HepG2 (cell line): ENCODE data around the gene BCAS3. TPM values are rescaled to one million over a fixed set of nuclear protein-coding genes. Genes with fewer than 3 reads are reported as not detected.

Experiments
- ATAC-seq: fragments of 200-7000 bp; cut with Tn5 transposase; 3 replicates; pipeline ENCODE4 v1.9.1; 2020; ENCODE audit warnings: mild to moderate bottlenecking, moderate library complexity
- BruUV-seq: library from RNA; stranded (reverse); fragments of 400-500 nt; replicated peaks from 2 replicates; lab custom pipeline; 2021; lab: Mats Ljungman, UMichigan
- CTCF ChIA-PET: fragments of 300-600 bp; formaldehyde crosslinking; extraction: SDS; loops from one replicate; lab custom pipeline; 2021; ENCODE audit warnings: low total read pairs, inconsistent platforms, low intra/inter-chr PET ratio; lab: Yijun Ruan, JAX
- POLR2A ChIA-PET: fragments of 350-600 bp; sonication (Branson Sonifier 250); formaldehyde crosslinking; loops from one replicate; lab custom pipeline; 2020; ENCODE audit warnings: antibody characterized with exemption, inconsistent platforms; lab: Yijun Ruan, JAX
- DNase-seq: peaks from one replicate; pipeline ENCODE4 v3.0.0-alpha.2; 2015; ENCODE audit warnings: low spot score
- FAIRE-seq: peaks from 3 replicates; lab custom pipeline; 2011; peaks lifted over from hg19 to GRCh38; lab: Jason Lieb, UNC
- H2AFZ ChIP-seq: one replicate; pipeline ENCODE4 v1.6.1; 2011; ENCODE audit warnings: low read length, inconsistent platforms
- H3K27ac ChIP-seq: fragments of 300-600 bp; 3 replicates; pipeline ENCODE4 v1.8.0; 2011; ENCODE audit warnings: mixed run types, mild to moderate bottlenecking, mixed read lengths, low read length, inconsistent platforms; ENCODE audit not compliant: insufficient read depth; ENCODE audit errors: extremely low read length
- H3K27me3 ChIP-seq, 2 experiments: fragments of 200-600 bp in 1 of 2; 2 replicates in 1 of 2; 3 replicates in 1 of 2; pipeline versions ENCODE4 v1.6.0 to v1.8.0; 2011; ENCODE audit warnings: low read length in 2 of 2, mild to moderate bottlenecking in 2 of 2, moderate library complexity in 2 of 2, inconsistent platforms in 1 of 2; ENCODE audit not compliant: insufficient read depth in 2 of 2, control insufficient read depth in 1 of 2
- H3K36me3 ChIP-seq, 2 experiments: fragments of 200-600 bp in 1 of 2; replicated peaks in 1 of 2; 2 replicates in 1 of 2; 3 replicates in 1 of 2; pipeline versions ENCODE4 v1.5.1 to v1.8.0; 2011; ENCODE audit warnings: low read length in 2 of 2, inconsistent platforms in 1 of 2; ENCODE audit not compliant: insufficient read depth in 2 of 2, control insufficient read depth in 1 of 2
- H3K4me1 ChIP-seq: 2 replicates; pipeline ENCODE4 v1.5.1; 2012; ENCODE audit warnings: low read length, inconsistent platforms; ENCODE audit not compliant: insufficient read depth
- H3K4me2 ChIP-seq: 2 replicates; pipeline ENCODE4 v1.6.0; 2011; ENCODE audit warnings: low read depth, low read length, inconsistent platforms
- H3K4me3 ChIP-seq, 3 experiments: fragments of 200-600 bp in 1 of 3; sonication (generic), shearing (Covaris generic) in 1 of 3; replicated peaks in 1 of 3; 2 replicates each; pipeline ENCODE4 v1.5.1; 2011 to 2016; ENCODE audit warnings: low read length in 3 of 3, inconsistent platforms in 2 of 3, low read depth in 2 of 3, mild to moderate bottlenecking in 2 of 3, control low read depth in 1 of 3, mixed read lengths in 1 of 3; ENCODE audit not compliant: insufficient read depth in 1 of 3
- H3K79me2 ChIP-seq: one replicate; pipeline ENCODE4 v1.6.1; 2011; ENCODE audit warnings: low read length, inconsistent platforms; ENCODE audit not compliant: insufficient read depth
- H3K9ac ChIP-seq: 2 replicates; pipeline ENCODE4 v1.6.0; 2011; ENCODE audit warnings: mild to moderate bottlenecking, low read depth, low read length, inconsistent platforms; ENCODE audit not compliant: insufficient read depth
- H3K9me3 ChIP-seq: 2 replicates; pipeline ENCODE4 v1.5.1; 2012; ENCODE audit warnings: mild to moderate bottlenecking, low read length
- H4K20me1 ChIP-seq: 2 replicates; pipeline ENCODE4 v1.6.0; 2011; ENCODE audit warnings: inconsistent platforms, mild to moderate bottlenecking, low read length, moderate library complexity; ENCODE audit not compliant: insufficient read depth
- SIN3A ChIP-seq: IDR thresholded peaks from 2 replicates; pipeline ENCODE4 v1.6.1; 2011; ENCODE audit warnings: low read depth, mild to moderate bottlenecking, control low read depth, low read length, borderline replicate concordance
- STAG1 ChIP-seq: sonication (generic); formaldehyde crosslinking; IDR thresholded peaks from 2 replicates; pipeline ENCODE4 v1.4.0; 2020; ENCODE audit warnings: missing genetic modification reagents
- XBP1 ChIP-seq: sonication (generic); formaldehyde crosslinking; IDR thresholded peaks from 2 replicates; pipeline ENCODE4 v1.5.0; 2020; ENCODE audit warnings: missing genetic modification reagents
- ZNF17 ChIP-seq: sonication (generic); formaldehyde crosslinking; IDR thresholded peaks from 2 replicates; pipeline ENCODE4 v1.5.0; 2020; ENCODE audit warnings: mild to moderate bottlenecking, missing genetic modification reagents
- ZNF556 ChIP-seq: sonication (generic); formaldehyde crosslinking; IDR thresholded peaks from 2 replicates; pipeline ENCODE4 v1.4.0; 2020; ENCODE audit warnings: mild to moderate bottlenecking, missing genetic modification reagents, borderline replicate concordance
- ZNF749 ChIP-seq: sonication (generic); formaldehyde crosslinking; IDR thresholded peaks from 2 replicates; pipeline ENCODE4 v1.8.0; 2022; ENCODE audit warnings: mild to moderate bottlenecking, missing genetic modification reagents, moderate library complexity, borderline replicate concordance
- ZNF83 ChIP-seq: sonication (generic); formaldehyde crosslinking; IDR thresholded peaks from 2 replicates; pipeline ENCODE4 v1.4.0; 2020; ENCODE audit warnings: missing genetic modification reagents, mild to moderate bottlenecking, borderline replicate concordance
- WGBS: methylation state at CpG from one replicate; pipeline ENCODE4 v1.1.6; 2017; ENCODE audit warnings: low lambda C conversion rate; 5-methylcytosine and 5-hydroxymethylcytosine counted together
- in situ Hi-C: cut with HindIII; loops from 2 replicates; pipeline ENCODE4 v1.10.0; 2017; ENCODE audit warnings: low pct_unique_long_range_greater_than_20kb; ENCODE audit not compliant: extremely low pct_ligation_motif_present
- intact Hi-C: fragments of 100-400 bp; cut with micrococcal nuclease; formaldehyde crosslinking; loops from one replicate; pipeline ENCODE4 v1.10.0; 2022; ENCODE audit not compliant: unreplicated experiment
- polyA plus RNA-seq, 8 experiments: library from polyadenylated mRNA; depleted of rRNA in 3 of 8; stranded (reverse) in 7 of 8; unstranded in 1 of 8; fragments of >200 nt; fragmentation: Illumina TruSeq in 4 of 8; extraction: Trizol in 4 of 8; gene quantifications; 2 replicates each; pipeline versions ENCODE4 v1.2.1 to v1.2.3, GENCODE V29; 2011 to 2016; ENCODE audit warnings: low read depth in 4 of 8, missing spikeins in 1 of 8, mixed read lengths in 1 of 8; ENCODE audit not compliant: insufficient read depth in 1 of 8
- total RNA-seq, 5 experiments: library from RNA; depleted of rRNA; stranded (reverse); fragments of >200 nt; fragmentation: Illumina TruSeq; extraction: Trizol; gene quantifications; 2 replicates each; pipeline ENCODE4 v1.2.3, GENCODE V29; 2016; ENCODE audit warnings: low read depth in 1 of 5
- TF ChIP-seq, protein P1 (sequence below): sonication (generic); formaldehyde crosslinking; IDR thresholded peaks from 2 replicates; pipeline ENCODE4 v1.8.1; 2023; ENCODE audit warnings: mild to moderate bottlenecking, inconsistent platforms, moderate library complexity, missing genetic modification reagents, borderline replicate concordance
- TF ChIP-seq, protein P2 (sequence below): sonication (generic); formaldehyde crosslinking; IDR thresholded peaks from 2 replicates; pipeline ENCODE4 v1.4.0; 2020; ENCODE audit warnings: missing genetic modification reagents, mild to moderate bottlenecking, borderline replicate concordance
- TF ChIP-seq, protein P3 (sequence below): sonication (generic); formaldehyde crosslinking; IDR thresholded peaks from 2 replicates; pipeline ENCODE4 v1.5.0; 2020; ENCODE audit warnings: mild to moderate bottlenecking, missing genetic modification reagents, moderate library complexity

Gene BCAS3
- total and polyA plus RNA-seq, 2 of the 13 experiments (the other 11 are each of a cell fraction or from before 2014, with no cell fraction given), result 10.7 to 11.2 TPM

DNA sequence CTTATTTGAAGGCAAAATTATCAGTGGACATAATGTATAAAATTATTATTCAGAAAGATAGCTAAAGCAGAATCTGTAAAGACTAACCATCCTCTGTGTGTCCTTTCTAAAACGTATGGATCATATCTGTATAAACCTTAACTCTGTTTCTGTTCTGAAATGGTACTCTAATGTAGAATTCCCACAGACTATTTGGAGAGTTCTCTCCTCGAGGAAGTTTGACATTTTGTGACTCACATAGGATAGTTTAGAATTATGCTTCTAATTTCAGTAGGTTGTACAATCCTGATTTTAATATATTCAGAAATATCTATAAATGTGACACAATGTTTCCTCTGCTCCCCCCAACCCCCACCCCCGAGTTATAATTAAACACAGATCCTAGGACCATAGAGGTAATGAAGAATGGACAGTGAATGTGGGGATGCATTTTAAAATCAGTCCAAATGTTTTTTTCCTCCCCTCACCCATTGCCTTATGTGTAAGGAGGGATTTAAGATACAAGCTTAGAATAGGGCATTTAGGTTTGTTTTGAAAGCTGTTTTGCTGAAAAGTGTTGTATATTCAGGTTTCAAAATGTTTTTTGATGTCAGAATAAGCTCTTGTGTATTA, 66.8 kb downstream of the BCAS3 start (continued):
- TF ChIP-seq XBP1 (CRISPR knock-in tag) (no peak), ZNF749 (CRISPR knock-in tag) (no peak)
- TF ChIP-seq, protein P1, sequence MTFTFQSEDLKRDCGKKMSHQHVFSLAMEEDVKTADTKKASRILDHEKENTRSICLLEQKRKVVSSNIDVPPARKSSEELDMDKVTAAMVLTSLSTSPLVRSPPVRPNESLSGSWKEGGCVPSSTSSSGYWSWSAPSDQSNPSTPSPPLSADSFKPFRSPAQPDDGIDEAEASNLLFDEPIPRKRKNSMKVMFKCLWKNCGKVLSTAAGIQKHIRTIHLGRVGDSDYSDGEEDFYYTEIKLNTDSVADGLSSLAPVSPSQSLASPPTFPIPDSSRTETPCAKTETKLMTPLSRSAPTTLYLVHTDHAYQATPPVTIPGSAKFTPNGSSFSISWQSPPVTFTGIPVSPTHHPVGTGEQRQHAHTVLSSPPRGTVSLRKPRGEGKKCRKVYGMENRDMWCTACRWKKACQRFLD (CRISPR knock-in tag), result no peak

DNA sequence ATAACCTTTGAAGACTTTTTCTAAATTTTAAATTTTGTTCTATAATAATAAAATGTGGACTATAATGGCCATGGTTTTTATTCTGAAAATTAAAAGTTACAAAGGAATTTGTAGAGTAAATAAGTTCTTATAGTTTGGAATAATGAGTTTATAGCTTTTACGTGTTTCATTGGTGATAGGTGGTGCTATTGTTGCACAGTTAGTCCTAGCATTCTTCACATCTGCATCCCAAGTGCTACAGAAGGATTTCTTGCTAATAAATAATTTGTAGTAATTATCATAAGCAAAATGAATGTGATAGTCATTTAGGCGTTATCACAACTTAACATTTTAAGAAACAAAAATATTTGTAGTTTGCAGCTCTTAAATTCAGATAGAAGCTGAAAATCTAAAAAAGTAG, 67.9 kb downstream of the BCAS3 start:
- FAIRE-seq (no peak), ATAC-seq (no peak), DNase-seq (no peak)
- Histone ChIP-seq H3K9ac (no peak overlapping the region), H3K4me3 (no peak overlapping the region), H2AFZ (no peak overlapping the region), H3K36me3 (no peaks in the 10 kb centered on the region), H4K20me1 (no peaks in the 10 kb centered on the region), H3K9me3 (0 out of 2 replicates have a peak, but pooled peaks cover 4% of the 10 kb centered on the region), H3K4me1 (no peaks in the 10 kb centered on the region), H3K79me2 (no peaks in the 10 kb centered on the region), H3K27me3 (no peaks in the 10 kb centered on the region), H3K27ac (no peak overlapping the region), H3K4me2 (no peak overlapping the region)
- intact Hi-C loops, result no loop called here
- POLR2A ChIA-PET, result no interaction called here
- BruUV-seq, result no TSS peak
- WGBS, result 69% methylated on average over 2 of the region's 2 CpGs
- in situ Hi-C loops, result no loop called here
- CTCF ChIA-PET, result no interaction called here
- TF ChIP-seq STAG1 (peak; percentile 32), SIN3A (no peak), ZNF17 (CRISPR knock-in tag) (no peak), ZNF556 (CRISPR knock-in tag) (no peak), ZNF83 (CRISPR knock-in tag) (no peak)
- TF ChIP-seq, protein P2, sequence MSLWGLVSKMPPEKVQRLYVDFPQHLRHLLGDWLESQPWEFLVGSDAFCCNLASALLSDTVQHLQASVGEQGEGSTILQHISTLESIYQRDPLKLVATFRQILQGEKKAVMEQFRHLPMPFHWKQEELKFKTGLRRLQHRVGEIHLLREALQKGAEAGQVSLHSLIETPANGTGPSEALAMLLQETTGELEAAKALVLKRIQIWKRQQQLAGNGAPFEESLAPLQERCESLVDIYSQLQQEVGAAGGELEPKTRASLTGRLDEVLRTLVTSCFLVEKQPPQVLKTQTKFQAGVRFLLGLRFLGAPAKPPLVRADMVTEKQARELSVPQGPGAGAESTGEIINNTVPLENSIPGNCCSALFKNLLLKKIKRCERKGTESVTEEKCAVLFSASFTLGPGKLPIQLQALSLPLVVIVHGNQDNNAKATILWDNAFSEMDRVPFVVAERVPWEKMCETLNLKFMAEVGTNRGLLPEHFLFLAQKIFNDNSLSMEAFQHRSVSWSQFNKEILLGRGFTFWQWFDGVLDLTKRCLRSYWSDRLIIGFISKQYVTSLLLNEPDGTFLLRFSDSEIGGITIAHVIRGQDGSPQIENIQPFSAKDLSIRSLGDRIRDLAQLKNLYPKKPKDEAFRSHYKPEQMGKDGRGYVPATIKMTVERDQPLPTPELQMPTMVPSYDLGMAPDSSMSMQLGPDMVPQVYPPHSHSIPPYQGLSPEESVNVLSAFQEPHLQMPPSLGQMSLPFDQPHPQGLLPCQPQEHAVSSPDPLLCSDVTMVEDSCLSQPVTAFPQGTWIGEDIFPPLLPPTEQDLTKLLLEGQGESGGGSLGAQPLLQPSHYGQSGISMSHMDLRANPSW, result no peak
- TF ChIP-seq, protein P3, sequence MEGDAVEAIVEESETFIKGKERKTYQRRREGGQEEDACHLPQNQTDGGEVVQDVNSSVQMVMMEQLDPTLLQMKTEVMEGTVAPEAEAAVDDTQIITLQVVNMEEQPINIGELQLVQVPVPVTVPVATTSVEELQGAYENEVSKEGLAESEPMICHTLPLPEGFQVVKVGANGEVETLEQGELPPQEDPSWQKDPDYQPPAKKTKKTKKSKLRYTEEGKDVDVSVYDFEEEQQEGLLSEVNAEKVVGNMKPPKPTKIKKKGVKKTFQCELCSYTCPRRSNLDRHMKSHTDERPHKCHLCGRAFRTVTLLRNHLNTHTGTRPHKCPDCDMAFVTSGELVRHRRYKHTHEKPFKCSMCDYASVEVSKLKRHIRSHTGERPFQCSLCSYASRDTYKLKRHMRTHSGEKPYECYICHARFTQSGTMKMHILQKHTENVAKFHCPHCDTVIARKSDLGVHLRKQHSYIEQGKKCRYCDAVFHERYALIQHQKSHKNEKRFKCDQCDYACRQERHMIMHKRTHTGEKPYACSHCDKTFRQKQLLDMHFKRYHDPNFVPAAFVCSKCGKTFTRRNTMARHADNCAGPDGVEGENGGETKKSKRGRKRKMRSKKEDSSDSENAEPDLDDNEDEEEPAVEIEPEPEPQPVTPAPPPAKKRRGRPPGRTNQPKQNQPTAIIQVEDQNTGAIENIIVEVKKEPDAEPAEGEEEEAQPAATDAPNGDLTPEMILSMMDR (CRISPR knock-in tag), result peak; percentile 29; the same call in 1 of the 2 replicates
